GM19452 (cell line): ENCODE measurements around the gene TGM2.

Source experiments
- ATAC-seq: cut with Tn5 transposase; IDR thresholded peaks from one replicate; pipeline ENCODE4 v1.9.1; 2021; ENCODE audit not compliant: unreplicated experiment

The TGM2 gene

GRCh38 chr20:38146628-38147027 lies 18.4 kb downstream of the TGM2 start:
- ATAC-seq, result no peak

GRCh38 chr20:38146156-38146555 lies 18.9 kb downstream of the TGM2 start:
- ATAC-seq, result no peak

- ATAC-seq, result no peak
Observed at GRCh38 chr20:38145729-38146075, 19.4 kb downstream of the TGM2 start.

- ATAC-seq, result no peak
Observed at GRCh38 chr20:38144974-38145728, 19.9 kb downstream of the TGM2 start.

GRCh38 chr20:38144598-38144973 lies 20.5 kb downstream of the TGM2 start:
- no peak for ATAC-seq

- no peak for ATAC-seq
Observed at GRCh38 chr20:38143646-38144554, 21.2 kb downstream of the TGM2 start.

GRCh38 chr20:38143238-38143645 lies 21.8 kb downstream of the TGM2 start:
- ATAC-seq, result no peak

- ATAC-seq, result no peak
Observed at GRCh38 chr20:38141889-38142494, 23.1 kb downstream of the TGM2 start.

- no peak for ATAC-seq
Observed at GRCh38 chr20:38141204-38141888, 23.7 kb downstream of the TGM2 start.

- no peak for ATAC-seq
Observed at GRCh38 chr20:38139977-38140753, 24.9 kb downstream of the TGM2 start.

GRCh38 chr20:38139156-38139912 lies 25.7 kb downstream of the TGM2 start:
- no peak for ATAC-seq

- no peak for ATAC-seq
Observed at GRCh38 chr20:38138086-38138778, 26.8 kb downstream of the TGM2 start.

GRCh38 chr20:38137441-38138037 lies 27.5 kb downstream of the TGM2 start:
- ATAC-seq, result no peak

GRCh38 chr20:38136421-38137245 lies 28.4 kb downstream of the TGM2 start:
- ATAC-seq, result no peak

GRCh38 chr20:38135651-38136420 lies 29.2 kb downstream of the TGM2 start:
- ATAC-seq, result no peak

- no peak for ATAC-seq
Observed at GRCh38 chr20:38135271-38135650, 29.8 kb downstream of the TGM2 start.
